ENCODE results near the gene MBP.

MBP gene

GRCh38 chr18:77066101-77066500 lies 66.5 kb downstream of the MBP start:
- TF ChIP-seq FOXM1 (IDR thresholded peaks at IDR 0.05; ENCODE audit: borderline replicate concordance, low read depth) (no peak), EP300 (IDR thresholded peaks at IDR 0.05; ENCODE audit: borderline replicate concordance) (no peak), ZBTB7A (IDR thresholded peaks at IDR 0.05; ENCODE audit: low read depth) (no peak), EGR1 (IDR thresholded peaks at IDR 0.05) (no peak), CEBPB (IDR thresholded peaks at IDR 0.05) (no peak), MAX (IDR thresholded peaks at IDR 0.05) (no peak), REST (IDR thresholded peaks at IDR 0.05; ENCODE audit: low read depth) (no peak), TEAD4 (IDR thresholded peaks at IDR 0.05) (no peak), NFIC (IDR thresholded peaks at IDR 0.05) (no peak), USF1 (IDR thresholded peaks at IDR 0.05) (no peak), YY1 (IDR thresholded peaks at IDR 0.05; ENCODE audit: low read depth) (no peak), TAF1 (IDR thresholded peaks at IDR 0.05; ENCODE audit: low read depth) (no peak)

- TF ChIP-seq MAX (IDR thresholded peaks at IDR 0.05), result no peak
- no peak for TF ChIP-seq USF1 (IDR thresholded peaks at IDR 0.05)
- TF ChIP-seq EP300 (IDR thresholded peaks at IDR 0.05; ENCODE audit: borderline replicate concordance), result no peak
- no peak for TF ChIP-seq REST (IDR thresholded peaks at IDR 0.05; ENCODE audit: low read depth)
- no peak for TF ChIP-seq RAD21 (IDR thresholded peaks at IDR 0.05; ENCODE audit: low read depth)
- TF ChIP-seq TAF1 (IDR thresholded peaks at IDR 0.05; ENCODE audit: low read depth), result no peak
- no peak for TF ChIP-seq NFIC (IDR thresholded peaks at IDR 0.05)
- no peak for TF ChIP-seq YY1 (IDR thresholded peaks at IDR 0.05; ENCODE audit: low read depth)
- TF ChIP-seq ZBTB7A (IDR thresholded peaks at IDR 0.05; ENCODE audit: low read depth), result no peak
- TF ChIP-seq EGR1 (IDR thresholded peaks at IDR 0.05), result no peak
- TF ChIP-seq TCF12 (IDR thresholded peaks at IDR 0.05; ENCODE audit: low read depth), result no peak
- no peak for TF ChIP-seq CREB1 (IDR thresholded peaks at IDR 0.05; ENCODE audit: low read depth)
- no peak for TF ChIP-seq CEBPB (IDR thresholded peaks at IDR 0.05)
- no peak for TF ChIP-seq TEAD4 (IDR thresholded peaks at IDR 0.05)
- TF ChIP-seq FOXM1 (IDR thresholded peaks at IDR 0.05; ENCODE audit: borderline replicate concordance, low read depth), result no peak
Measured at GRCh38 chr18:77065221-77065981, 67.2 kb downstream of the MBP start.

GRCh38 chr18:77063260-77063659 lies 69.3 kb downstream of the MBP start:
- TF ChIP-seq EGR1 (IDR thresholded peaks at IDR 0.05) (no peak), TEAD4 (IDR thresholded peaks at IDR 0.05) (no peak), CEBPB (IDR thresholded peaks at IDR 0.05) (no peak), REST (IDR thresholded peaks at IDR 0.05; ENCODE audit: low read depth) (no peak), TCF12 (IDR thresholded peaks at IDR 0.05; ENCODE audit: low read depth) (no peak), MAX (IDR thresholded peaks at IDR 0.05) (no peak), YY1 (IDR thresholded peaks at IDR 0.05; ENCODE audit: low read depth) (no peak), NFIC (IDR thresholded peaks at IDR 0.05) (no peak), RAD21 (IDR thresholded peaks at IDR 0.05; ENCODE audit: low read depth) (no peak), EP300 (IDR thresholded peaks at IDR 0.05; ENCODE audit: borderline replicate concordance) (no peak)

GRCh38 chr18:77062518-77063003 lies 70.0 kb downstream of the MBP start:
- 0 out of 2 replicates have a peak, but pooled peaks have one; percentile 19 for TF ChIP-seq MAX (IDR thresholded peaks at IDR 0.05)
- TF ChIP-seq YY1 (IDR thresholded peaks at IDR 0.05; ENCODE audit: low read depth), result no peak
- peak; percentile 95 for TF ChIP-seq NFIC (IDR thresholded peaks at IDR 0.05)
- TF ChIP-seq CREB1 (IDR thresholded peaks at IDR 0.05; ENCODE audit: low read depth), result no peak
- no peak for TF ChIP-seq REST (IDR thresholded peaks at IDR 0.05; ENCODE audit: low read depth)
- TF ChIP-seq TEAD4 (IDR thresholded peaks at IDR 0.05), result peak; percentile 96
- no peak for TF ChIP-seq USF1 (IDR thresholded peaks at IDR 0.05)
- no peak for TF ChIP-seq EGR1 (IDR thresholded peaks at IDR 0.05)
- no peak for TF ChIP-seq CEBPB (IDR thresholded peaks at IDR 0.05)
- TF ChIP-seq RAD21 (IDR thresholded peaks at IDR 0.05; ENCODE audit: low read depth), result no peak
- peak; percentile 63; the same call in 1 of the 2 replicates for TF ChIP-seq TCF12 (IDR thresholded peaks at IDR 0.05; ENCODE audit: low read depth)
- TF ChIP-seq TAF1 (IDR thresholded peaks at IDR 0.05; ENCODE audit: low read depth), result no peak
- TF ChIP-seq EP300 (IDR thresholded peaks at IDR 0.05; ENCODE audit: borderline replicate concordance), result 0 out of 2 replicates have a peak, but pooled peaks have one; percentile 60
- TF ChIP-seq FOXM1 (IDR thresholded peaks at IDR 0.05; ENCODE audit: borderline replicate concordance, low read depth), result no peak
- TF ChIP-seq ZBTB7A (IDR thresholded peaks at IDR 0.05; ENCODE audit: low read depth), result no peak
